Right lung (tissue), 5 donors: ENCODE measurements around the gene MMD. TPM values are rescaled to one million over a fixed set of nuclear protein-coding genes. Genes with fewer than 3 reads are reported as not detected.
A peak's percentile ranks its signal among the peaks of the same experiment; 100 is the strongest.
"Not testable (repeated sequence)": the region's sequence is repeated elsewhere in the genome, so short reads cannot be mapped to it uniquely, and the experiment has no call there.

Experiments used
- DNase-seq, 2 donors: peaks; one replicate each; pipeline ENCODE4 v3.0.0-alpha.2; 2013
- polyA plus RNA-seq, 5 donors: library from polyadenylated mRNA; unstranded; fragments of 120-200 nt; gene quantifications; one replicate each; pipeline versions ENCODE4 v1.2.1 to v1.2.3, GENCODE V29; 2013; ENCODE audit warnings: inconsistent platforms in 1 of 5, low replicate concordance in 1 of 5; ENCODE audit not compliant: insufficient read length in 5 of 5, insufficient read depth in 1 of 5

MMD gene
- polyA plus RNA-seq, 5 donors = 24.5 to 33.6 (median 24.9) TPM

DNA sequence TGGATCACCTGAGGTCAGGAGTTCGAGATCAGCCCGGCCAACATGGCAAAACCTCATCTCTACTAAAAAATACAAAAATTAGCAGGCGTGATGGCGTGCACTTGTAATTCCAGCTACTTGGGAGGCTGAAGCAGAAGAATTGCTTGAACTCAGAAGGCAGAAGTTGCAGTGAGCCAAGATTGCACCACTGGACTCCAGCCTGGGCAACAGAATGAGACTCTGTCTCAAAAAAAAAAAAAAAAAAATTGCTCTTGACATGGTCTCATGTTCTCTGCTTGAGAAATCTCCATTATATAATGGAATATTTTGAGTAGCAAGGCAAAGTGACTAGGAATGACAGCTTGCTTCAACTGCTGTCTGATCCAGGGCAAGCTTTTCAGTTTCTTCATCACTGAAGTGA lies 24.4 kb upstream of the MMD start:
- DNase-seq = not testable (repeated sequence)

DNA sequence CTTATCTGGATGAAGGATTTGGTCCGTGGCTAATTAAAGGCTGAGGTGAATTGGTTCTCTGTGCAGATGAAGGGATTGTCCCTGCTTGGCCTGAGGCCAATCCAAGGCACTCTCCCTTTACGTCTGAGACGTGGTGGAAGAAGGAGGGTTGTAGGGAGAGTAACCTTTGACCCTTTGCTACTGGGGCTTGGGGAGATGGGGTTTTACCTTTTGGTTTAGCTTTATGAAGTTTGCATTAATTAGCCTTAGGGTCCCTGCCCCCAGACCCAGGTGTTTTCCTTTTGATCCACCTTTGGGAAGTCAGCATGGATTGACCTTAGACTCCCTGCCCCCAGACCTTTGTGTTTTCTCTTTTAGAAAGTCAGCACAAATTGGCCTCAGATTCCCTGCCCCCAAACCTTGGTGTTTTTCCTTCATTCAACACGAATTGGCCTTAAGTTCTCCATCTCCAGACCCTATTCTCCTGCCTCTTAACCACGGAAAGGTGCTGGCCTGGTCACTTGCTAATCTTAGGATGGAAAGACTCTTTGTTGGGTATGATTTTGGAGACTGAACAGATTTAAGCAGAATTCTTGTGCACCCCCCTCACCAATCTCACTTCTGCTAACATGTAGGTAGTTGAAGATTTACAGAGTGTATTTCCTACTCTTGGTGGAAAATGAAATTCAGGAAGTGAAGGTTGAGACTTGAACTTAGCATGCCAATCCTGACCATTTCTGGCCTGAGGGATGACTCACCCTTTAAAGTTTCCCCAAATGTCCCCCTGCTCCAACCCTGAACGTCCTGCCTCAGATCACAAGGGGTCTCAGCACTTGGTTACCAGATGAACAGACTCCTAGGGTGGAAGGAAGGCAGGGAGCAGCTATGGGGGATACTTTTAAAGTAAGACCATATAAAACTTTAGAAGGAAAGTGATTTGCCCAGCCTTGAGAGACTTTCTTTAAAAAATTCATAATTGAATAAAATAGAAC lies 23.1 kb upstream of the MMD start:
- DNase-seq = no peak

DNA sequence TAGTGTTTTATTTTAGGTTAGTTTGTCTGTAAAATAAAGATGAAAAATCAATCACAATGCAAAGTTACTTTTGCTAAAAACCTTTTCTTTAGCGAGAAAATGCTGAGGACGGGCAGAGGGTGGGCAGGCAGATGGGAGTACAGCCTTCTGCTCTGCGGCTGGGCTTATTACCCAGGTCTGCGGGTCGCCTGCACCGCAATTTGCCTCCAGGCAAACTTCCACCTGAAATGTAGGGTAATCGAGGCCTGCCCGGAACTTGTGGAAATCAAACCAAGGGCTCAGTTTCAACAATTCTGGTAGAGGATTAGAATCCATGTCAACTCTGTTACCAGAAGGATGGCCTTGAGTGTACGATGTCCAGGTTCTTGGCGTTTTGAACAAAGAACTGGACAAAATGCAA lies 22.3 kb upstream of the MMD start:
- no peak for DNase-seq

DNA sequence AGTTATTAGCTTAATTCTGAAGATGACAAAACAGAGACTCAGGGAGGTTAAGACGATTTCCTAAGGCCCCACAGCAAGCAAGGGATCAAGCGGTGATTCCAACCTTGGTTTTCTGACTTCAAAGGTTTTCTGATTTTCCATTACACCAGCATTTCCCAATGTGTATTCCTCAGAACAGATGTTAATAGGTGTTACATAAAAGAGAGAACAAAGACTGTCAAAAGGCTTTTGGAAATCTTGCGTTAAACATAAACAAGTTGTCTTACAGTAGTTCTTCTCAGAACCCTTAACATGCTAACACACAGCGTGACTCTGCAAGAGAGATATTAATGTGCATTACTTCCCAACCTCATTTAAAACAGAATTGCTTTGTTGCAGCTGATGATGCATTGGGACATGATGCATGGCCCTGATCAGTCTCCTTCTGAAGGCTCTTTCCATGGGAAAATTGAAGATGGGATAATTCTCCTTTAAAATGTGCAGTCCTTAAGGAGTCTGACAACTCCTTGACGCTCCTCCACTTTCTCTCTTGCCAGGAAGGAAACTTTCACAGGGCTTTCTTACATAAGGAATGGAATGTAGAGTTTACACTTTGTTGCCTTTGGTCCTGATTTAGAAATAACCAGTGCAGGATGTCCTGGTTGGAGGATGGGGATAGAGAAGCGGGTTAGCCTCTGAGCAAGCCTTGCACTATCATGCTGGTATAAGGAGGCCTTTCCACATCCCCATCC lies 21.5 kb upstream of the MMD start:
- DNase-seq = no peak

DNA sequence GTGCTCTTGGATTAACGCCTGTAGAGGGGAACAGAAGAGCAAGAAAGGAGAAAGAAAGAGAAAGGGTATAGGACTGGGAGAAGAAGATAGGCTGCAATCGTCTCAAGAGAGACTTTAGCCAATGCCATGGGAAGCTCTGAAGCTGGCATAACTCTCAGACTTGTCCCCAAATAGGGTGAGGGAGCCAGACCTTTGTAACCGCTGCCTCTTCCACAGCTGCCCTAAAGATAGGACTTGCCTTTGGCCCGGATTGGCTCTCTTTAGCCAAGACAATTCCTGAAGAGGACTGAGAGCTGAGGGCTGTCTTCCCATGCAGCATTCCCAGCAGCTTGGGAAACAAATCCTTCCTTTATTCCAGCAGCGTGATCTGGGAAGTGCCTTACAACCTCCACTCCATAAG lies 20.8 kb upstream of the MMD start:
- no peak for DNase-seq

GRCh38 chr17:55441544-55441943 lies 19.9 kb upstream of the MMD start:
- DNase-seq = no peak

DNA sequence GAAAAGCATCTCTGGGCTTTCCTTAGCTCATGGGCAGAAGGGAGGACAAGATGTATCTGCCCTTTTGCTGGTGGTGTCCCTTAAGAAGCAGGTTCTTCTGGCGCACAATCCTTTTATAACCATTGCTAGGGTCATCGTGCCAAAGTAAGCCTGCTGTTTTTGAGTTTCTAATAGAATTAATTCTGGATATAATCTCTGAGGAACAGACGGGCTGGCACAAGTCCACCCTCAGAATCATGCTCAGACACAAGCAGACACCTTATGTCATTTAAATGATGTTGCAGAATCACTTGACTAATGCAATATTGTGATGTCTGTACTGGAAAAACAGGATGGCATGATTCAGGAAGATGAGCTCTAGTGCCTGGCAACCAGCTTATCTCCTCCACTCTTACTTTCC lies 18.8 kb upstream of the MMD start:
- no peak for DNase-seq

DNA sequence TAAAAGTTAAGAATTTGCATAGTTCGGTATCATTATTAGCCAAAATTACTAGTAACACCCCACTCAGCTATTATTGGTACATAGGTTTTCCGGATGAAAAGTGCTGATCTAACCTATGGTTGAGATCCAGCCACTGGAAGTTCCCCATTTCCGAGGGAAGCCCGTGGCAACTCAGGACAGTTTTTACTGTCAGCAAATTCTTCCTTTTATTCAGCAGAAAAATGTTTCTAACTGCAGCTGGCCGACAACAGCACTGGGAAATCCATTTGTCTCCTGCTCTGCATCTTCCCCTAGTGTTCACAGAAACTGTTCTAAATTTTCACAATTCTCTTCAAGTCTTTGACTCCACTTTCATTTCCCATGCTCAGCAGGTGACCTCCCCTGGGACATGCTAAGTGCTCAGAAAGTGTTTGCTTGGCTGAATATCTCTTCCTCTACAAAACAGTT lies 15.5 kb upstream of the MMD start:
- no peak for DNase-seq

DNA sequence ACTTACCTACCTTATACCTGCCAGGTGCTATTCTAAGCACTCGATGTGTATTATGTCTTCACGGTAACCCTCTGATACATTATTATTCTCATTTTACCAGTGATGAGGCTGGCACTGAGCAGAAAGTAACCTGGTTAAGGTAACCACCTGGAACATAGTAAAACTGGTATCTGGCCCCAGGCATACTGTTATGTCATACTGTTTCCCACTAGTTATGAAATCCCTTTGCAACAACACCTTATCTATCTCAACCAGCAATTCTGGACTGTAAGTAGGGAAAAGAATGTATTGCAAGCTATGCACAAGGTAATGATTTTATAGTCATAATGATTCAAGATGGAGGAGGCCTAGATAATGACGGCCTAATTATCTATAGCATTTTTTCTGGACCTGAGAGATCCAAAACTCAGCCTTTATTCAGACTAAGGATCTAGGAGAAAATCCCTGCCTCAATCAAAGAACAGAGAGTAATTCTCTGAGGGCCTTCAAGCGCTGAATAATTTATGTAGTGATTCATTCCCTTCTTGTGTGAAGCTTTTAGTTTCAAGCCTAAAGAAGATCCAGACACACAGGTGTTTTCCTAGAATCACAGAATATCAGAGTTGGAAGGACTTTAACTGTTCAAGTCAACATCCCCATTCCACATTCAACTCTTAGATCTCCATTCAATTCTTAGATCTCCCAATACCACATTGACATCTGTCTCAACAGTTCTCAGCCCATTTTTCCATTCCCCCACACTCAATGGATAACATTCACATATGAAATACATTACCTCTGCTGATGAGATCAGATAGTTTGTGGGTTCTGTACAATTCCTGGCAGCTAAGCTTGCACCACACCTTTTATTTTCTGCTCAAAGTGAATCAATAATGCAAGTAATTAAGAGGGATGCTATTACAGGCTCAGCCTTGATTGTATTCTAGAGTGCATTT lies 14.9 kb upstream of the MMD start:
- DNase-seq = no peak

DNA sequence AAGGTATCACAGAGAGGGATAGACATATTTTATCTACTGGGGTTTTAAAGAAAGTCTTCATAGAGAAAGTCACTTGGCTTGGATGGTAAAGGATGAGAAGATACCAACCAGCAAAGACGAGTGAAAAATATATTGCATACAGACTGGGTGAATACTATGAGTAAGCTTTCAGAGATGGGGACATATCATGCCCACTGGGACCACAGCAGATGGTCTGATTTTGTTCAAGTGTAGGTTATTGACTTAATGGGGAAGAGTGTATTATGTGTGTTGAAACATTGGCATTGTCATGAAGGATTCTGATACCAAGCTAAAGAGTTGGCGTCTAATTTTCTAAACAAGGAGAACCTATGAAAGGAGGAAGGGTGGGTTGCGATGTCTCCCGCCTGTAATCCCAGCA lies 13.8 kb upstream of the MMD start:
- no peak for DNase-seq

GRCh38 chr17:55434721-55435120 lies 13.1 kb upstream of the MMD start:
- no peak for DNase-seq

DNA sequence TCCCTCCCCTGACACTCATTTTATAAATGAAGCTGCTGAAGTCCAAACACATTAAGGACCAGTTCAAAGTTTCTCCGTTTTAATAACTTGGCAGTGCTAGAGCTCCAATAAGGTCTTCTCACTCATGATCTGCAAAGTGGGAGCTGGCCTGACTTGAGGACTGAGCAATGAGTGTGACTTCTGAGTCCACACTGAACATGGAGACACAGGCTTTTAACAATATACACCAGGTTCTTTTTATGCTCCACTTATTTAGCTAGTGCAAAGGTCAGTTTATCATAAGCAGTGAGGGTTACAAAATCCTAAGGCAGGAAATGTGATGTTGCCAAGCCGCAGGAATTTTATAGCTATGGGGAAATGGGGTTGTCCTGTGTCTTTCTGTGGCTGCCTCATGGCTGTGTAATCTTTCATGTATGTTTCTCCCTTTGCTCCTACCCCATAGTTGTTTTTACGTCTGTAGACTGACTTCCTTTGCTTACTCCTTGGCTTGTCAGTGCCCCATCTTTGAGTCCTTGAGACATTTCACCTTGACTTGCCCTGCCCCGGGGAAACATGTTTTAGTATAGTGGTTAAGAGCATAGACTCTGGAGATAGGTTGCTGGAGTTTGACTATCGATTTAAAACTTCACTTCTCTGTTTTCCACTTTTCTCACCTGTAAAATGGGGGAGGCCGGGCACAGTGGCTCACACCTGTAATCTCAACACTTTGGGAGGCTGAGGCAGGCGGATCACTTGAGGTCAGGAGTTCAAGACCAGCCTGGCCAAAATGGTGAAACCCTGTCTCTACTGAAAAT lies 12.2 kb upstream of the MMD start:
- peak; percentile 75 to 82 for DNase-seq

DNA sequence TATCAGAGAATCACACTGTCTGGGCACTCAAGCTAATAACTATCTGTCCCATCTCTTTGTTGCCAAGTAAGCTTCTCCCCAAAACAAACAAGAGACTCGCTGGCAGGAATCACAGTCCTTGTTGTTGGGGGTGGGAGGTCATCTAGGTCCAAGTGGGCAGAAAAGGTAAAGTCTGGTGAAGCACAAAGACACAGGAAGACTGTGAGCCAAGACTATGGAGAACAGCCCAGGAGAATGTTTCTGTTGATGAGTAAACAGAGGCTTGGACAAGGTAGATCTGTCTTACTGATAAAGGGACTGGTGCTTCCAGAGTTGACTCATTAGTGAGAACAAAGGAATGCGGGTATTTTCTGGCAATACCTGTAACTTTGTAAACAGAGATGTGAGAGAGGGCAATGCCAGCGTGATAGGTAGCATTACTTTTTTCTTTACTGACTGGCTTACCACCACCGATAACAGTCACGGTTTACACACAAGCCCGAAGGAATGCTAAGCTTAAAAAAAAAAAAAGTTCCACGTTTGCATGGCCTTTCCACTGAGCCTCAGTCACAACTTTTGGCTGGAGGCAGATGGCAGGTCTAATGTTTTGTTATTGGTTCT lies 11.5 kb upstream of the MMD start:
- DNase-seq = no peak

DNA sequence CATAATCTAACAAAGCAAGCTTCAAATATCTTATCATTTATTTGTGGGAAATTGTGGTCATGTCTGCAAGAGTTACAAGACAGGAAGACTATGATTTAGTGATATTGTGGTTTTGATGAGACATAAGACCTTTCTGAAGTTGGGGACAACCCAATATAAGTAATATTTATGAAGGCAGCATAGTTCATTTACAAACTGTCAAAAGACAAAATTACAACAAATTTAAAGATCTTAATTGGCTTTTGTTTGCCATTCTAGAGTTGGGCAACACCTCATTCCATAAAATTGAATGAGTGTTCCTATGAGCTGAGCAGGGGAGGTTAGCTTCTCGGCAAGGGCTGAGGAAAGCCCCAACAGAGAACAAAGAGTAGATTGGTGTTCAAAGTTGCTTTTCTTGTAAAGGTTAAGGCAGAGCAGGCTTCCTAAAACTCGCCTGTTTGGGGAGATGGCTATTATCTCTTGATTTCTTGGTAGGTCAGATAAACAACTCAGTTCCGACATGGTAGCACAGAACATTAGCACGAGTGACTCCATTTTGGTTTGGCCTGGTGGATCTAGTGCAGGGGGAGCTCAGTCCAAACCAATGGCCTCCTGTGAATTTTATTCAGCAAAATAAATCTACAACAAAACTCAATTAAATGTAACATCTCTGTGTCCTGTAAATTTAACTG lies 10.9 kb upstream of the MMD start:
- DNase-seq = no peak

DNA sequence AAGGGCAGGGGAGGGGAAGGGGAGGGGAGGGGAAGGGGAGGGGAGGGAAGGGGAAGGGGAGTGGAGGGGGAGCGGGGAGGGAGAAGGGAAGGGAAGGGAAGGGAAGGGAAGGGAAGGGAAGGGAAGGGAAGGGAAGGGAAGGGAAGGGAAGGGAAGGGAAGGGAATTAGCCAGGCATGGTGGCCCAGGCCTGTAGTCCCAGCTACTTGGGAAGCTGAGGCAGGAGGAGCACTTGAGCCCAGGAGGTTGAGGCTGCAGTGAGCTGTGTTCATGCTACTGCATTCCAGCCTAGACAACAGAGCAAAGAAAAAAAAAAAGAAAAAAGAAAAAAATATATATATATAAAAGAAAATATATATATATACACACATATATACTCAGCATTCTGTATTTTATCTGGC lies 10.3 kb upstream of the MMD start:
- DNase-seq = not testable (repeated sequence)

DNA sequence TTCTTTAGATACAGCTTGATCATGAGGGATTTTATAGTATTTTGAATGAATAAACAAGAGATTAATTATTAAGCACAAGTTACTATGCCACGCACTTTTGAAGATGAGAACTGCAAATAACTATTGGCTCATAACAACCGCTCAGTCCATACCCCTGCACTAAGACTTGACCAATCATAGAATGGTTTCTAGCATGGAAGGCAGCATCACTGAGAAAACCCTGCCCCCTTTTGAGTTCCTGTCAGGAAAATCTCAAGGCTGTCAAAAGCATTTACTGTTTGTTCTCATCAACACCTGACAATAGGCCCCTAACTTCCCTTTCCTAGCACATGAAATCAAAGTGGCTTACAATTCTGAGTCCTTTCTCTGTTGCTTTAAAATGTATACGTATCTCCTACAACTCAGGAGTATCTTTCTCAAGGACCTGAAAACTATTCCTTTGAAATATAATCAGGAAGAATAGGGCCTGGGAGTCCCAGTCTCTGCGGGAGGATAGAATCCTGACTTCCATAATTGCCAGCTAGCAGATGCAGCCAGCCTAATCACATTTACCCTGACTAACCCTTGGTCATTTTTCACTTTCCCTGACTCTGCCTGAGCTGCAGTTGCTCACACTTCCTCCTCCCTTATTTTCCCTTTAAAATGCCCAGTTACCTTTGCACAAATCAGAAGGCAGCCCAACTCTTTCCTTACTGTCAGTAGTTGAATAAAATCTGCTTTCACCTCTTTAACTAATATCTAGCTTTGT lies 9.1 kb upstream of the MMD start:
- DNase-seq = no peak

DNA sequence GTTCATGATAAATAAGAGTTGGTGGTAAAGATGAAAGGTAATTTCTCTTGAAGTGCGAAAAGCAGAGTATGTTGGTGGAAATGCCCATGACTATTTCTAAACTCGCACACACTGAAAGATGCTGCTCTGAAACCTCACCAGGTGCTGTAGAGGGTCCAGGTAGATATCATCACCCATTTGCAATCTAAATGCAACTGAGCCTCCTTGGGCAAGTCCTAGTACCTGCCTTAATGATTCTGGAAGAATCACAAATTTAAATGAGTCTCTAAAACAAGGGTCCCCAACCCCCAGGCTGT lies 5.9 kb upstream of the MMD start:
- no peak for DNase-seq

GRCh38 chr17:55426851-55427586 lies 5.4 kb upstream of the MMD start:
- DNase-seq = peak in 1 of 2 donors; percentile 54
